Testis (tissue), 2 donors: ENCODE measurements around the gene TMEM109.

Source experiments
- CTCF ChIP-seq, 3 experiments: fragments of 450-650 bp in 2 of 3; fragments of 200-600 bp in 1 of 3; sonication (generic) in 1 of 3; IDR thresholded peaks; one replicate each; pipeline ENCODE4 v1.5.1; 2016 to 2019; ENCODE audit warnings: antibody characterized with exemption in 3 of 3, mild to moderate bottlenecking in 2 of 3, moderate library complexity in 1 of 3
- POLR2A ChIP-seq: fragments of 450-650 bp; IDR thresholded peaks from one replicate; pipeline ENCODE4 v1.6.1; 2017; ENCODE audit warnings: antibody characterized with exemption, mild to moderate bottlenecking, moderate library complexity

GRCh38 chr11:60887556-60887955 lies 26.4 kb upstream of the TMEM109 start:
- TF ChIP-seq CTCF (IDR thresholded peaks at IDR 0.05) (peak in 2 of 3 experiments; percentile 26 to 47), POLR2A (no peak)
